Activated CD4-positive, alpha-beta T cell treated with anti-CD3 and anti-CD28 coated beads, Interleukin-2, Interleukin-4, amounts not matched to agents 100 ng/mL and 50 ng/mL, durations not matched to agents 16 hours and 8 hours (primary cell): ENCODE results near the gene SULT2B1.

Experiments
- DNase-seq: peaks from one replicate; pipeline ENCODE4 v3.0.0-alpha.2; 2020; ENCODE audit warnings: low spot score

SULT2B1 gene

DNA sequence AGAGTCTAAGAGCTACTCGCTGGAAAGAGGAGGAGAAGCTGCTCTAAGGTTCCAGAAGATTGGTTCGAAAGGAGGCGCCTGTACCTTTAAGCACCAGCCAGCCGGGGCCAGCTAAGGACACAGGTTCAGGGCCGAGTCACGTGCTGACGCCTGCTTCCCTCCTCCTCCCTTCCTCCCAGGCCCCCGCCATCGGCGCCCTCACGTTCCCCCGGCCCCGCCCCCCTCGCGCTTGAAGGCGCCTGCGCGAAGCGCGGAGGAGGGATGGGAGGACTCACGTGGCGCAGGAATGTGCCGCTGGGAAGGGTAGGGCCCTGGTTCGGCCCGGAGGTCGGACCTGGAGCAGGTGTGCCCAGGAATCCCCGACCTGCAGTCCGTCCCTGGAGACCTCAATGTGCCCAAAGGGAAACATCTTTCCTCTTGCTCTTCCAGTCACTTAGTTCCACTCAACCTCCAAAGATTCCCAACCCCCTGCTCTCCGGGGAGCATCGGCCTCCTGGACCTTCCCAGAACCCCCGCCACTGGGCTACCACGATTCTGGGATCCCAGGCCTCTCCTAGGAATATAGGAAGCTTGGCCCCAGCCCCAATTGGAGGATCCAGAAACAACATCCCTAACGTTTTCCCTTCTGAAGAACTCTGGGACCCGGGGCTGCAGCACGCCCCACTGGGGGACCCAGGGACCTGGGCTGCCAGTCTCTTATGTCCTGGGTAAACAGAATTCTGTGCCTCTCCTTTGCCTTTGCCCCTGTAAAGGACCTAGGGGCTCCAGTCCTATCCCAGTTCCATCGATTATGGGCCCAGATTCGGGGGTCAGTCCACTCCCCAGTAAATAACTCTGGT lies 82.7 kb downstream of the SULT2B1 start:
- DNase-seq = peak; percentile 93

GRCh38 chr19:48635263-48635965 lies 83.4 kb downstream of the SULT2B1 start:
- peak; percentile 67 for DNase-seq

DNA sequence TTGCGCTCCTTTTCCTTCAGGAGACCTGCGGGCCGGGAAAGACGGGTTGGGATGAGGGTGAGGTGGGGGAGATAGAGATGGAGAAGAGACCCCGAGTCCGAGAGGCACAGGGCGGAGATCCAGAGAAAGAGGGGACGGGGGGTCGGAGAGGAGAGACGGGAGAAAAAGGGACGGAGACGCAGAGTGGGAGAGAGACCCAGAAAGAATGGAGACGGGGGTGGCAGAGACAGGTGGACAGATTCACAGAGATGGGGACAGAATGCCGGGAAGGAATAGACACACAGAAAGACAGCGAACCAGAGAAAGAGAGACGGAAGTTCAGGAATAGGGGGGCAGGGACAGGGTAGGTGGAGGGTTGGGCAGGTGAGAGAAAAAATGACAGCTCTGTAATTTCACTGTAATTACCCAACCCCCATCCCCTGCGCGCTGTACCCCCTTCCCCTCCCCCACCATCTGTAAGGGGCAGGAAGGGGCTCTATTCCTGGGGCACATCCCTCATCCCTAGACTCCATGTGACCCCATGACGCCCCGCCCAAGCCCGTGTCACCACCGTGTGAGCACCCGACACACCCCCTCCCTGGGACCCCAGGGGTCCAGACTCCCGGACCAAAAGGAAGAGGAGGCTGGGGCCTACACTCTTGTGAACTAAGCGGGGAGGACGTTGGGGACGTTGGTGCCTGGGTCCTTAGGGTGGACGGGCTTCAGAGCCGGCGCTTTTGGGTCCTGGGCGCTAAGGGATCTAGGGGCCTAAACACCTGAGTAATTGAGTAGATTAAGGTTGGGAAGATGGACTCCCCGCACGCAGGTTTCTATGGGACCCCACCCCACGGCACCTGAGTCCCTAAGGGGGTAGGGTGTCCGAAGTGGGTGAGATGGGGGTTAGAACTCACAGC lies 84.2 kb downstream of the SULT2B1 start:
- no peak for DNase-seq

GRCh38 chr19:48636859-48637448 lies 85.0 kb downstream of the SULT2B1 start, which contains the start of gene DBP:
Gene DBP (minus strand): TSS chr19:48637379. CDS start chr19:48636994, 385 bp downstream.
- DNase-seq = no peak

- peak; percentile 98 for DNase-seq
These were observed 85.5 kb downstream of the SULT2B1 start for GRCh38 chr19:48637449-48637947.

DNA sequence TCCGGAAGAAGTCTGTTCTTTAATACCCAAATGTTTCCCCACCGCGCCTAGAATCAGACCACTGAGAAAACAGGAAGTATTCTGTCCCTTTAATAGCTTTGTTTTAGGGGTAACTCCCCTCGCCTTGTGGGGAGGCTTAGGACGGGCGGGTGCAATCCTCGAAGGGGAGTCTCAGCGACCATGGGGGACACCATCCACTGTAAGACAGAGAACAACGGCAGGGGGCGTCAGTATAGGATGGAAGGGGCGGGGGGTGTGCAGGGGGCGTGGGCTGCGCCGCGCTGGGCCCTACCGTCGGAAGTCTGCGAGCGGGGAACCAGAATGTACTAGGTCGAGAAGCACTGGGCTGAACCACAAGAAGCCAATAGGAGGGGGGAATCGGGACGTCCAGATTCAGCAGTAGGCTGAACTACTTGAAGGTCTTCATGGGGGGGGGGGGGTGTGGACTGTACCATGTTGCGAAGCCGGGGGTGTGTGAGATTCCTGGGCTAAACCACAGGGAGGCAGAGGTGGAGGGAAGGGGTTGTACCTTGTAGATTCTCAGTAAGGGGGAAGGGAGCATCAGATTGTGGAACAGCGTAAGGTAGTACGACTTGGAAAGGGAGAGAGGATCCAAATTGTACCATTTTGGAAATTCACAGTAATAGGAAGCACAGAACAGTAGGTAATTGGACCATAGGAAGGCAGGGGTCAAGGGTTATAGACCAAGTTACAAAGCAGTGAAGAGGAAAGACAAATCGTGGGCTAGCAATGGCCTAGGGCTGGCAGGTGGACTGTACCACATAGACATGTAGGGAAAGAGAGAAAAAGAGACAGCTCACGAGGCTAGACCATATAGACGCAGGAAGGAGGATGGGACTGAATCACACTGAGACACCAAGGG lies 86.2 kb downstream of the SULT2B1 start:
- peak; percentile 78 for DNase-seq

DNA sequence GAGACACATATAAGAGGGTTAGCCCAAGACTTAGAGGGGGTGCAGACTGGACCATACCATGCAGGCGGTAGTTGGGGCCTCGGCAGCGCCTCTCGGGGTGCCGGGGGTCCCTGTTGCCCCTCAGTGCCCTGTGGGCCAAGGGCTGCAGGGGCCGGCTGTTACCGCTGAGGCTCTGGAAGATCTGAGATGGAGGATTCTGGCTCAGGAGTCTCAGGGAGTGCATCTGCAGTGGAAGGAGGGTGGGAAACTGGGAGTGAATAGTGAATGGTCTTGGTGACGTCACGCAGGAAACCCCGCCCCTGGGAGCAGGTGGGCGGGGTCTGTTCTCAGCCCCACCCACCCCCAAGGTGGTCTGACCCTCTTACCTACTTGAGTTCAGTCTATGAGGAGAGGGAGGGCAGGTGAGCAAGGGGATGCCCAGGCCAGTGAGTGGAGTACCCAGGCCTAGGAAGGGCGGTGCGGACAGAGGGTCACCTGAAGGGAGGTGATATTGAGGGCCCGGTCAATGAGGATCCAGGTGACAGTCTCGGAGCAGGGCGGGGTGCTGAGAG lies 86.9 kb downstream of the SULT2B1 start:
- DNase-seq = no peak

GRCh38 chr19:48639483-48640375 lies 87.8 kb downstream of the SULT2B1 start:
- no peak for DNase-seq

DNA sequence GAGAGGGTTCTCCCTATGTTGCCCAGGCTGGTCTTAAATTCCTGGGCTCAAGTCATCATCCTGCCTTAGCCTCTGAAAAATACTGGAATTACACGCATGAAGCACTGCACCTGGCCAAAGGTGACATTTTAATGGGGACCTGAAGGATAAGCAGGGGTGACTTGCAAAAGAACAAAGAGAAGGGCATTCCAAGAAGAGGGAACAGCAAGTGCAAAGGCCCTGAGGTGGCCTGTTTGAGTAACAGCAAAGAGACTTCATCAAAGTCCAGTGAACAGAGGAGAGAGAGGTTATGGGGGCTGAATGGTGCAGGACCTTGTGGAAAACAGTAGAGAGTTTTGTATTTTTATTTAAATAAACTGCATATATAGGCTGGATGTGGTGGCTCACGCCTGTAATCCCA lies 89.9 kb downstream of the SULT2B1 start:
- no peak for DNase-seq

DNA sequence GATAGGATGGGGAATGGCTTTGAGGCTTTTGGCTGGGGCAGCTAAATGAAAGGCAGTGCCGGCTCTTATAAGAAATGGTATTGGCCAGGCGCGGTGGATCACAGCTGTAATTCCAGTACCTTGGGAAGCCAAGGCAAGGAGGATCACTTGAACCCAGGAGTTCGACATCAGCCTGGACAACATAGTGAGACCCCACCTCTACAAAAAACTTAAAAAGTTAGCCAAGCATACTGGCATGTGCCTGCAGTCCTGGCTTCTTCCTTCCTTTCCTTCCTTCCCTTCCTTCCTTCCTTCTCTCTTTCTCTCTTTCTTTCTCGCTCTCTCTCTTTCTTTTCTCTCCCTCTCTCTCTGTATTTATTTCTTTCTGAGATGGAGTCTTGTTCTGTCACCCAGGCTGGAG lies 90.9 kb downstream of the SULT2B1 start:
- no peak for DNase-seq

DNA sequence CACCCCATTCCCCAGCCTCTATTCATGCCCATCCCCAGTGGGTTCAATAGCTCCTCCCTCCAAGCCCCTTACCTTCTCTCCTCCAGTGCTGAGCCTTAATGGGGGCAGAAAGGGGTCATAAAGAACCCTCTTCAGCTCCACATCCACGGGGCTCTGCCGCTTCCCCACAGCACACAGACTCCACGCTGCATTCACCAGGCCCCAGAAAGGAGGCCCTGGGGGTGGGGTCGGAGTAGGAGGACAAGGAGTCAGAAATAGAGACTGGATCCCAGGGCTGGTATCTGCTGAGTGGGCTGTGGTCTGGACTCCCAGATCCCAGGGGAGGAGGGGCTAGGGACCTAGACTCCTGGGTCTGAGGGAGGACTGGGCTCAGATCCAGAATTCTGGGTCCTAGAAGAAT lies 92.4 kb downstream of the SULT2B1 start:
- DNase-seq = no peak

- peak; percentile 81 for DNase-seq
These were observed 93.1 kb downstream of the SULT2B1 start for GRCh38 chr19:48644839-48645619.

- DNase-seq = no peak
These were observed 93.6 kb downstream of the SULT2B1 start for GRCh38 chr19:48645620-48646000.

- DNase-seq = peak; percentile 92
These were observed 94.2 kb downstream of the SULT2B1 start, which contains the start of gene CA11 for GRCh38 chr19:48646001-48646721. Gene CA11 (minus strand): TSS chr19:48646187. CDS start chr19:48645632, 555 bp downstream.

- no peak for DNase-seq
These were observed 94.8 kb downstream of the SULT2B1 start for GRCh38 chr19:48646722-48647216.

GRCh38 chr19:48648134-48648533 lies 96.2 kb downstream of the SULT2B1 start:
- DNase-seq = no peak
